ENCODE results near the gene RHOT2.

RHOT2 gene

DNA sequence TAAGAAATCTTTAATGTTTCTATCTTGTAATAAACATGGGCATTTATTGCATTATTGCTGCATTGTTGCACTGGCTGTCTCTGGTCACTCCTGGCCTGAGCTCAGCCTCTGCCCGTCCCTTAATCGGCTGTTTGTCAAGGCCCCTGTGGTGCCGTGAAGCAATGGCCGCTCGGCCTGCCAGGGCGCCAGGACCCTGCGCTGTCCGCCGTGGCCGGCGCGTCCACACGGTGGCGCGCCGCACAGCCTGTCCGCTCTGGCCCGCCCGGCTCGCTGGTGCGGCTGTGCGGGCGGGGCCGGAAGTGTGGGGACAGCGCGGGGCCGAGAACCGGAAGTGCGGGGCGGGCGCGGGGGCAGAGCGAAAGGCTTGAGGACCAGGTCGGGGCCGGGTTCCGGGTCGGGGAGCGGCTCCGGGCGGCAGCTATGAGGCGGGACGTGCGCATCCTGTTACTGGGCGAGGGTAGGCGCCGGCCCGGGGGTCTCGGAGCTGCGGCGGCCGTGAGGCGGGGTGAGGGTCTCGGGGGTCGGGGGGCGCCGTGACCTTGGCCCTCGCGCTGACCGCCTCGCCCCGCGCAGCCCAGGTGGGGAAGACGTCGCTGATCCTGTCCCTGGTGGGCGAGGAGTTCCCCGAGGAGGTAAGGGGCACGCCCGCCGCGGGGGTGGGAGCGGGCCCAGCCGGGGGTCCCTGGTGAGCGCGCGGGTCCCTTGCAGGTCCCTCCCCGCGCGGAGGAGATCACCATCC is at the start of gene RHOT2:
TSS of gene RHOT2 (plus strand) at position 353 of the 739 bp plus-strand sequence. CDS start at position 421, 68 bp downstream.
- in situ Hi-C loops (cut with HindIII; ENCODE audit: low sequenced_read_pairs), result no loop called here

- in situ Hi-C loops (cut with HindIII; ENCODE audit: low sequenced_read_pairs), result no loop called here
Measured at GRCh38 chr16:619476-620100, 48.3 kb upstream of the RHOT2 start.

- in situ Hi-C loops (cut with HindIII; ENCODE audit: low sequenced_read_pairs), result no loop called here
Measured at GRCh38 chr16:620700-621525, 47.0 kb upstream of the RHOT2 start.

- in situ Hi-C loops (cut with HindIII; ENCODE audit: low sequenced_read_pairs), result no loop called here
Measured at GRCh38 chr16:621526-622105, 46.3 kb upstream of the RHOT2 start.

DNA sequence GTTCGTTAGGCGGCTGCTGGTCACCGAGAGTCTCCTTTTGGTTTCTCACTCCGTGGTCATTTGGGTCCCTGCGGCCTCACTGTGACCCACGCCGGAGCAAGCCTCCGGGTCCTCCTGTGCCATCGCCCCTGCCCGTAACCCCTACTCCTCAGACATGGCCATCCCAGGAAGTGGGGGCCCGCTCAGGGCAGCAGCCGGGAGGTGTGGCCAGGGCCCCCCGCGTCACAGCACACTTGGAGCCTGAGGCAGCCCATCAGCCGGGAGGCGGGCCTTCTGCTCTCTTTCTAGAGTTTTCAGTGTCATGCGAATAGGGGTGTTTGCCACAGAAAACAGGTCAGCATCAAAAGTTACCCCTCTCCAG is 45.0 kb upstream of the RHOT2 start:
- in situ Hi-C loops (cut with HindIII; ENCODE audit: low sequenced_read_pairs), result no loop called here

DNA sequence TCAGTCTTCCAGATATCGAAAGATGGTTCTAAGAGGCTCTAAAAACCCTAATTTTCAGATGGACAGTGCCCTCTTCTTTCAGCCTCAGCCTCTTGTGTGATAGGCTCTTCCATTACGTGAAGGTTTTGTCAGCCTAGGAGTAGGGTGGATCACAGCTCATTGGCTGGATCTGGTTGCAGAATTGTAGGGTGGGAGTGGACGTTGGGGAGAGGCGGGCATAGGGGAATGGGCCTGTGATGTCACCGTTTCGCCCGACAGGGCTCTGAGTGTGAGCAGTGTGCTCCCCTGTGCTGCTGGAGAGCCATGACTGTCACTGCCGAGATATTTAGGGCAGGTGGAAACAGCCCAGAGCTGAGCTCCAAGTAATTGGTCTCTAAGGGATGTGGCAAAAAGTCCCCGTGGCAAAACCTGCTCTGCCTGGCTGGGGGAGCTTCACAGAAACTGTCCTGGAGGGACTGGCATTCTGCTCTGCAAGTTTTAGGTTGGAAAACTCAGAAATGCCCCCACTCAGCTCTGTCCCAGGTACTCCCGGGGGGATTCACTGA is 43.3 kb upstream of the RHOT2 start:
- in situ Hi-C loops (cut with HindIII; ENCODE audit: low sequenced_read_pairs), result loop anchor here (25.0 kb wide), 1 partner anchor 87 kb away; the partner anchor contains the start of gene CAPN15

- in situ Hi-C loops (cut with HindIII; ENCODE audit: low sequenced_read_pairs), result loop anchor here (25.0 kb wide), 1 partner anchor 88 kb away; the partner anchor contains the start of gene CAPN15
Measured at GRCh38 chr16:625117-625976, 42.6 kb upstream of the RHOT2 start.

- in situ Hi-C loops (cut with HindIII; ENCODE audit: low sequenced_read_pairs), result loop anchor here (25.0 kb wide), 1 partner anchor 89 kb away; the partner anchor contains the start of gene CAPN15
Measured at GRCh38 chr16:625977-626765, 41.8 kb upstream of the RHOT2 start.

GRCh38 chr16:626787-627453 is 41.0 kb upstream of the RHOT2 start:
- in situ Hi-C loops (cut with HindIII; ENCODE audit: low sequenced_read_pairs), result loop anchor here (25.0 kb wide), 1 partner anchor 90 kb away; the partner anchor contains the start of gene CAPN15

- in situ Hi-C loops (cut with HindIII; ENCODE audit: low sequenced_read_pairs), result loop anchor here (25.0 kb wide), 1 partner anchor 90 kb away; the partner anchor contains the start of gene CAPN15
Measured at GRCh38 chr16:627454-628239, 40.3 kb upstream of the RHOT2 start.

DNA sequence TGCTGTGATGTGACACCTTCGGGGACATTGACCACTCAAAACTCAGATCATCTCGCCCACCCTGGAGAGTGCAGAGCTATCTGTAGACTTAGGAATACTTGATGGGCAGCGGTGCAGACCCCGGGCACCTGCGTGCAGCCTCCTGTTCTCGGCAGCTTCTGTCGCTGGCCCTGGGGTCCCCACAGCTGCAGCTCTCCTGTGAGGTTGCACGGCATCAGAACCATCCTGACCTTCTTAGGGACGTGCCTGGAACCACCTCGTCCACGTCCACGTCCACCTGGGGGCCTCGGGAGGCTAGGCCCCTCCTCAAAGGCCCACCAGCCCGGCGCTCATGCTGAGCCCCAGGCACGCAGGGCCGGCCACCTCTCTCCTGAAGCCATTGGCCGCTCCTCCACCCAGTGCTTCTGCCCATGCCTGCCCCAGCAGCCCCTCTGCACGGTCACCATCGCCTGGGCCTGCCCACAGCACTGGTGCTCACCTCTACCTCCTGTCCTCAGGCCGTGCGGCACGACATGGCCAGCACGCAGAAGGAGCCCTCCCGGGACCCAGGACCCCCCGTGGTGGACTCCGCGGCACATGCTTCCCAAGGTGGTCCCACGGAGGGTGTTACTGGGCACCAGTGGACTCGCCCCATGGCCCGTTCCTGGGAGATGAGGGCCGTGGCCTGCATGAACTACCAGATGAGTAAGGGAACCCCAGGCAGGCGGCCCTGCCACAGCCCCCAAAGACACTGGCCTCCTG is 39.4 kb upstream of the RHOT2 start:
- in situ Hi-C loops (cut with HindIII; ENCODE audit: low sequenced_read_pairs), result loop anchor here (25.0 kb wide), 1 partner anchor 91 kb away; the partner anchor contains the start of gene CAPN15

- in situ Hi-C loops (cut with HindIII; ENCODE audit: low sequenced_read_pairs), result loop anchor here (25.0 kb wide), 1 partner anchor 92 kb away; the partner anchor contains the start of gene CAPN15
Measured at GRCh38 chr16:629185-629832, 38.6 kb upstream of the RHOT2 start.

DNA sequence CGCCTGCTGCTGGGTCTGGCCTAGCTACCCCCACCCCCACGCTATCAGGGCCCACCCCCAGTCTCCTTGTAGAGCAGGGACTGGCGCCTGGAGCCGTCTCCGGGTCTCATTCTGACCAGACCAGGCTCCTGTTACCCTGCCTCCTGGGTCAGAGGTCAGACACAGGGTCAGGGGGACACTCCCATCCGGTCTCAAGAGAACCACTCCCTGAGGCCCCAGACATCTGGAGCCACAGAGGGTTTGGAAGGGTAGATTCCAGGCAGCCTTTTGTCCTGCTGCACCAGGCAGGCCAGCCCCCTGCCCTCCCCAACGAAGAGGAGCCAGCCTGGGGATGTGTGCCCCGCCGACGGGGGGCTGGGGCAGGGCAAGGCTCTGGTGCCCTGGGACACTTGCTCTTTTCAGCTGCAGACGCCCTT is 38.1 kb upstream of the RHOT2 start:
- in situ Hi-C loops (cut with HindIII; ENCODE audit: low sequenced_read_pairs), result loop anchor here (25.0 kb wide), 1 partner anchor 93 kb away; the partner anchor contains the start of gene CAPN15

DNA sequence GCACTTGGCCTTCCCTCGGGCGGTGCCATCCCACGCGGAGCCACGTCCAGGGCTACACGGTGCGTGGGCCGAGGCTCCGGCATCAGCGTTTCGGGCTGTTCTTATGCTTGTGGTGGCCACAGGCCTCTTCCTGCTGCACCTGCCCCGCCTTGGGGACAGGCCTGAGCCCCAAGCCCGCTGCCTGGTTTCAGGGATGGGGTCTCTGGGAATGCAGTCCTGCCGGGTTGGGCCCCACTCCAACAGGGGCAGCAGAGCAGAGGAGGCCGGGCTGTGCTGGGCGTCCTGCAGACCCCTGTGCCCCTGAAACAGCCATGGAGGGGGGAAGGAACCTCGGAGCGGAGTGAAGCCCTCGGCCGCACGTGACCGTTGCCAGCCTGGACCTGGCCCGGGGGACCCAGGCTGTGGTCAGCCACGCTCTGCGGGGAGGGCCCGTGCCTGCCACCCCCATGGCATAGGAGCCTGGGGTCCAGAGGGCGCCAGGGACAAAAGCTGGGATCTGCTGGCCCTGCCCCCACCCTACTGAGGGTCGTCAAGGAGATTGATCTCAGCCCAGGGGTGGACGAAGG is 37.6 kb upstream of the RHOT2 start:
- in situ Hi-C loops (cut with HindIII; ENCODE audit: low sequenced_read_pairs), result loop anchor here (25.0 kb wide), 1 partner anchor 93 kb away; the partner anchor contains the start of gene CAPN15

GRCh38 chr16:630815-631405 is 37.0 kb upstream of the RHOT2 start, which contains the start of gene WFIKKN1:
Gene WFIKKN1, plus strand, starts transcription at chr16:630985. Its CDS starts 269 bp downstream, at chr16:631254.
- in situ Hi-C loops (cut with HindIII; ENCODE audit: low sequenced_read_pairs), result loop anchor here (25.0 kb wide), 1 partner anchor 94 kb away; the partner anchor contains the start of gene CAPN15

All from endothelial cell of hepatic sinusoid (primary cell).